Measurements from ENCODE around the gene RUFY3.

RUFY3 gene

DNA sequence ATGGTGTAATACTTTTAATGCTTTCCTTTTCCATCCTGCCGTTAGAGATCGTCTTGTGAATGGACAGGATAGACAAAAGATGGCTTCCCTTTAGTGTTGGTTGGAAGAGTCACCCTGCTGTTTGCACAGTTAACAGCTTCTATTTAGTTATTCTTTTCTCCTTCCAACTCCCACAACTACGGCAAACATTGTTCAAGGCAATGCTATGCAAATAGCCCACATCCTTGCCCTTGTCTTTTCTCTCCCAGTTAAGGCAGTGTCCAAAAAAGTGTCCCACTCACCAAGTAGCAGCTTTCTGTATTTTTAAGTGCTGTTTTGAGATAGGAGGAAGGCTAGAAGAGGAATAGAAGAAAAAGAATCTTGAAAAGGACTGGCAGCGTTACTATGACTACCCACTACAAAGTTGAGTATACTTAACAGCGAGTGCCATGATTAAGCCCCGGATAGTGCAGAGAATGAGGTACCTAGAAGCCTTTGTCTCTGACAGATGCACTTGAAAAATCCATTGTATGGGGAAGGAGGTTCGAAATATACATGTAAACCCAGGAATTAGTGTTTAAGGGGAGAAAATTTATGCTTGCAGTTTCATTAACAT, 12.1 kb upstream of the RUFY3 start:
- H3K79me2 ChIP-seq (ENCODE audit: insufficient read depth, low read depth), result peaks cover 89% of the 10 kb centered on the region
- peaks cover 47% of the 10 kb centered on the region for H3K4me1 ChIP-seq (ENCODE audit: low read depth, poor library complexity, severe bottlenecking)
- H4K20me1 ChIP-seq (ENCODE audit: insufficient read depth), result no peaks in the 10 kb centered on the region
- H3K4me3 ChIP-seq (IDR thresholded peaks at IDR 0.05; ENCODE audit: insufficient read depth, low read depth, low read length), result no peak overlapping the region
- TF ChIP-seq, protein P1, sequence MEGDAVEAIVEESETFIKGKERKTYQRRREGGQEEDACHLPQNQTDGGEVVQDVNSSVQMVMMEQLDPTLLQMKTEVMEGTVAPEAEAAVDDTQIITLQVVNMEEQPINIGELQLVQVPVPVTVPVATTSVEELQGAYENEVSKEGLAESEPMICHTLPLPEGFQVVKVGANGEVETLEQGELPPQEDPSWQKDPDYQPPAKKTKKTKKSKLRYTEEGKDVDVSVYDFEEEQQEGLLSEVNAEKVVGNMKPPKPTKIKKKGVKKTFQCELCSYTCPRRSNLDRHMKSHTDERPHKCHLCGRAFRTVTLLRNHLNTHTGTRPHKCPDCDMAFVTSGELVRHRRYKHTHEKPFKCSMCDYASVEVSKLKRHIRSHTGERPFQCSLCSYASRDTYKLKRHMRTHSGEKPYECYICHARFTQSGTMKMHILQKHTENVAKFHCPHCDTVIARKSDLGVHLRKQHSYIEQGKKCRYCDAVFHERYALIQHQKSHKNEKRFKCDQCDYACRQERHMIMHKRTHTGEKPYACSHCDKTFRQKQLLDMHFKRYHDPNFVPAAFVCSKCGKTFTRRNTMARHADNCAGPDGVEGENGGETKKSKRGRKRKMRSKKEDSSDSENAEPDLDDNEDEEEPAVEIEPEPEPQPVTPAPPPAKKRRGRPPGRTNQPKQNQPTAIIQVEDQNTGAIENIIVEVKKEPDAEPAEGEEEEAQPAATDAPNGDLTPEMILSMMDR (conservative IDR thresholded peaks at IDR 0.05; ENCODE audit: low read depth, low read length), result no peak
- H3K4me2 ChIP-seq, result no peak overlapping the region
- H3K27me3 ChIP-seq (ENCODE audit: insufficient read depth, low read depth), result no peaks in the 10 kb centered on the region
- no peak overlapping the region for H3K27ac ChIP-seq
- no peak overlapping the region for H2AFZ ChIP-seq (ENCODE audit: low read depth)
- no peaks in the 10 kb centered on the region for H3K36me3 ChIP-seq (ENCODE audit: insufficient read depth)
- H3K9ac ChIP-seq, result no peak overlapping the region

DNA sequence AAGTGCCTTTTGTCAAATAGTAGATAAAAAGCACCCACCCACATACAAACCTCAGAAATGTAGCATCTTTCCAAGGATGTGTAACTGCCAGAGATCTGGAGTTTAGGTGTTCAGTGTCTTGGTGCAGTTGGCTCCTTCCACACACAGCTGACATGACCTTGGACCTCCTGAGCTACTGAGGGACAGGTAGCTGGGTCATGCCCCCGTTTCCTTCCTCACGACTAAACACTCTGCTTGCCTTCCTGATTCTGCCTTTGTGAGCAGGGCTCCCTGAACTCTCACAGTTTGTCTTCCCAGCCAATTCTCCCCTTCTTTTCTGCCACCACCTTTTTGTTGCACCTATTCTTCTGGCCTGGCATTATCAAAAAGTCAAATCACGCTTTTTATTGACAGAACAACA, 10.2 kb upstream of the RUFY3 start:
- TF ChIP-seq, protein P1 (conservative IDR thresholded peaks at IDR 0.05; ENCODE audit: low read depth, low read length), result no peak
- H3K9ac ChIP-seq, result no peak overlapping the region
- no peaks in the 10 kb centered on the region for H3K36me3 ChIP-seq (ENCODE audit: insufficient read depth)
- H3K27ac ChIP-seq, result no peak overlapping the region
- H4K20me1 ChIP-seq (ENCODE audit: insufficient read depth), result no peaks in the 10 kb centered on the region
- no peak overlapping the region for H3K4me2 ChIP-seq
- H2AFZ ChIP-seq (ENCODE audit: low read depth), result no peak overlapping the region
- no peaks in the 10 kb centered on the region for H3K27me3 ChIP-seq (ENCODE audit: insufficient read depth, low read depth)
- H3K4me1 ChIP-seq (ENCODE audit: low read depth, poor library complexity, severe bottlenecking), result peaks cover 53% of the 10 kb centered on the region
- H3K4me3 ChIP-seq (IDR thresholded peaks at IDR 0.05; ENCODE audit: insufficient read depth, low read depth, low read length), result no peak overlapping the region
- peaks cover 86% of the 10 kb centered on the region for H3K79me2 ChIP-seq (ENCODE audit: insufficient read depth, low read depth)

DNA sequence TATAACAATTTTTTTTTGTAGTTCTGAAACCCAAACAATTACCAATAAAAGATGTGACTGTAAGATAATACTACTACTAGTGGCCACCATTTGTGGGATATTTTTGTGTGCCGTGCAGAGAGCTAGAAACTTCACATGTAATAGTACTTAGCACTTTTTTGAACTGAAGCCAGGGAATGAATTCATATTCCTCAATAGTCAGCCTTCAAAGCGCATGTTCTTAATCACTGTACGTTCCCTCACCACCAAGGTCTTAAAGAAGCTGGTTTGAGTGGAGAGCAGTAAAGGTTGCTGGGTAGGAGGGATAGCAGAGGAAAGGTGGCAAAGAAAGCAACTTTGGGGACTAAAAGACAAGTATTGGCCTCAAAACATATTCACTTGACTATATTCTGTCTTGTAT, 9.6 kb upstream of the RUFY3 start:
- Histone ChIP-seq H3K4me2 (no peak overlapping the region; the same call in 1 of the 2 replicates), H3K27ac (no peak overlapping the region), H3K36me3 (ENCODE audit: insufficient read depth) (no peaks in the 10 kb centered on the region), H3K4me3 (IDR thresholded peaks at IDR 0.05; ENCODE audit: insufficient read depth, low read depth, low read length) (no peak overlapping the region), H4K20me1 (ENCODE audit: insufficient read depth) (no peaks in the 10 kb centered on the region), H3K9ac (no peak overlapping the region), H3K79me2 (ENCODE audit: insufficient read depth, low read depth) (peaks cover 80% of the 10 kb centered on the region), H2AFZ (ENCODE audit: low read depth) (no peak overlapping the region), H3K4me1 (ENCODE audit: low read depth, poor library complexity, severe bottlenecking) (peaks cover 47% of the 10 kb centered on the region), H3K27me3 (ENCODE audit: insufficient read depth, low read depth) (no peaks in the 10 kb centered on the region)
- TF ChIP-seq, protein P1 (conservative IDR thresholded peaks at IDR 0.05; ENCODE audit: low read depth, low read length), result no peak

DNA sequence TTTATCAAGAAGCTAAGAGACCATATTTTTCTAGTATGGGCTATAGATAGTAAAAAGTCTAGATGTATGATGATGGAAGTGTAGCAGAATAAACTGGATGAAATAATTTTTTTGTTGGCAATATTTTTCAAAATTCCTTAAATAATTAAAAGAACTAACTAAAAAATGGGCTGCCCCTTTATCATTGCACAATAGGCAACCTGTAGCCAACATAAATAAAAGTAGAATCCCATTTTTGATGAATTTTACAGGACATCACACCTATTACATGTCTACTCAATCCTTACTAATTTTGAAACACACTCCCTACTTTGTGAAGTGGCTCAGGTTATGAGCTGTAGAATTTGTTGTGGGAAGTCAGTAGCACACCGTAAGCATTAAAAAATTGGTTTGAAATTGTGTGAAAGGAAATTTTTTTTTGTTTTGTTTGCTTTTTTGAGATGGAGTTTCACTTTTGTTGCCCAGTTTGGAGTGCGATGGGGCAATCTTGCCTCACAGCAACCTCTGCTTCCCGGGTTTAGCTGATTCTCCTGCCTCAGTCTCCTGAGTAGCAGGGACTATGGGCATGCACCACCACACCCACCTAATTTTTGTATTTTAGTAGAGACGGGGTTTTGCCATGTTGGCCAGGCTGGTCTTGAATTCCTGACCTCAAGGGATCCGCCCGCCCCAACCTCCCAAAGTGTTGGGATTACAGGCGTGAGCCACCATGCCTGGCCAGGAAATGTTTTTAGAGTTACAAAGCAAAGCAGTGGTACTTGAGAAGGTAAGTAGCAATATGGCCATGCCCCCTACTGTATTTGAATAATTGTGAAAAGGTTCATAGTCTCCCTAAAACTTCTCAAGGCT, 8.9 kb upstream of the RUFY3 start:
- peaks cover 77% of the 10 kb centered on the region for H3K79me2 ChIP-seq (ENCODE audit: insufficient read depth, low read depth)

More for the DNA sequence above, 8.9 kb upstream of the RUFY3 start:
- Histone ChIP-seq H3K9ac (no peak overlapping the region), H3K4me3 (IDR thresholded peaks at IDR 0.05; ENCODE audit: insufficient read depth, low read depth, low read length) (no peak overlapping the region), H3K27me3 (ENCODE audit: insufficient read depth, low read depth) (no peaks in the 10 kb centered on the region), H4K20me1 (ENCODE audit: insufficient read depth) (no peaks in the 10 kb centered on the region), H3K4me1 (ENCODE audit: low read depth, poor library complexity, severe bottlenecking) (peaks cover 40% of the 10 kb centered on the region), H3K27ac (no peak overlapping the region), H3K36me3 (ENCODE audit: insufficient read depth) (no peaks in the 10 kb centered on the region), H2AFZ (ENCODE audit: low read depth) (no peak overlapping the region), H3K4me2 (no peak overlapping the region; the same call in 1 of the 2 replicates)
- TF ChIP-seq, protein P1 (conservative IDR thresholded peaks at IDR 0.05; ENCODE audit: low read depth, low read length), result no peak
